ENCODE measurements around the gene ODR4.

ODR4 gene

DNA sequence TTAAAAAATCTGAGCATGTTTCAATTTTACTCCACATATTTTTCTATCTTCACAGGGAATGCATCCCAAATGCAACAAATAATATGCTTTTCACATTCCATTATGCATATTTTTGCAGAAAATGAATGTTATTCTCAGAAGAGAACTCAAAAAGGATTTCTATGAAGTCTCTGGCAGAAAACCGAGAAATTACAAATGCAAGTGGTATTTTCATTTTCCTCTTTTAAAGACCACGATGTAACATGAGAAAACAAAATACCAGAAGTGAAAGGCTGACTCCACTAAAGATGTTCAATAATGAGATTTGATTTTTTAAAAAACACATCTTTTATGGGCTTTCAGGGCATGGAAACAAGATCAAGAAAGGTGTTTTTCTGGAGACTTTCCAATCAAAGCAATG lies 90.3 kb downstream of the ODR4 start:
- Histone ChIP-seq H3K79me2 (ENCODE audit: insufficient read depth, low read length) (no peaks in the 10 kb centered on the region), H3K36me3 (ENCODE audit: insufficient read depth, low read length) (no peaks in the 10 kb centered on the region), H3K4me1 (ENCODE audit: insufficient read depth, low read length) (no peaks in the 10 kb centered on the region), H4K20me1 (ENCODE audit: insufficient read depth, low read length) (no peaks in the 10 kb centered on the region), H3K9ac (ENCODE audit: low read depth, low read length) (no peak overlapping the region), H3K4me3 (ENCODE audit: low read depth in 1 of 2, low read length in 2 of 2) (no peak overlapping the region), H3K4me2 (ENCODE audit: insufficient read depth, low read length) (no peak overlapping the region), H3K27me3 (ENCODE audit: insufficient read depth, low read length, poor library complexity) (no peaks in the 10 kb centered on the region), H3K27ac (ENCODE audit: low read length) (no peak overlapping the region), H3K9me3 (ENCODE audit: insufficient read depth, low read length, severe bottlenecking) (no peaks in the 10 kb centered on the region), H2AFZ (ENCODE audit: low read depth, low read length) (no peak overlapping the region)
- DNase-seq (no peak), ATAC-seq (ENCODE audit: insufficient read depth, low read depth) (no peak)
- TF ChIP-seq CTCF (IDR thresholded peaks at IDR 0.05; ENCODE audit: borderline replicate concordance, extremely low read depth, low read length, poor library complexity, severe bottlenecking), result no peak
- TF ChIP-seq EZH2 (IDR thresholded peaks at IDR 0.05; ENCODE audit: borderline replicate concordance, low read depth, low read length, severe bottlenecking), result no peak

All from DND-41 (cell line).